Heart left ventricle (tissue), 16 donors: ENCODE results near the gene KRT31. TPM values are rescaled to one million over a fixed set of nuclear protein-coding genes. Genes with fewer than 3 reads are reported as not detected.

Experiments
- ATAC-seq, 4 donors: fragments of 200-7000 bp; cut with Tn5 transposase; one replicate each; pipeline ENCODE4 v1.9.1; 2020 to 2022; ENCODE audit warnings: moderate library complexity in 4 of 4, mild to moderate bottlenecking in 3 of 4, moderate number of reproducible peaks in 1 of 4
- DNase-seq, 5 donors: peaks; one replicate each; pipeline ENCODE4 v3.0.0-alpha.2; 2020
- H3K27ac ChIP-seq, 12 donors: fragments of 200-600 bp; sonication (generic) in 4 of 12; one replicate each; pipeline versions ENCODE4 v1.5.0 to v1.8.0; 2016 to 2022; ENCODE audit warnings: mild to moderate bottlenecking in 2 of 12
- H3K27me3 ChIP-seq, 9 donors: fragments of 200-600 bp; sonication (generic) in 2 of 9; one replicate each; pipeline versions ENCODE4 v1.5.1 to v1.8.0; 2016 to 2022; ENCODE audit warnings: mild to moderate bottlenecking in 3 of 9
- H3K36me3 ChIP-seq, 9 donors: fragments of 200-600 bp; sonication (generic) in 2 of 9; one replicate each; pipeline versions ENCODE4 v1.5.0 to v1.8.0; 2018 to 2022; ENCODE audit warnings: mild to moderate bottlenecking in 2 of 9
- H3K4me1 ChIP-seq, 12 donors: fragments of 200-600 bp; sonication (generic) in 4 of 12; one replicate each; pipeline versions ENCODE4 v1.5.0 to v1.8.0; 2016 to 2022; ENCODE audit warnings: mild to moderate bottlenecking in 3 of 12
- H3K4me3 ChIP-seq, 12 donors: fragments of 200-600 bp; sonication (generic) in 4 of 12; one replicate each; pipeline versions ENCODE4 v1.5.0 to v1.8.0; 2017 to 2022; ENCODE audit warnings: mild to moderate bottlenecking in 9 of 12, moderate library complexity in 4 of 12
- H3K9me3 ChIP-seq, 12 donors: fragments of 200-600 bp; sonication (generic) in 4 of 12; one replicate each; pipeline versions ENCODE4 v1.5.0 to v1.8.0; 2016 to 2022; ENCODE audit warnings: mild to moderate bottlenecking in 1 of 12
- POLR2A ChIP-seq, 2 donors: fragments of 450-650 bp; IDR thresholded peaks; one replicate each; pipeline ENCODE4 v1.6.1; 2017; ENCODE audit warnings: antibody characterized with exemption in 2 of 2, mild to moderate bottlenecking in 2 of 2, moderate library complexity in 2 of 2
- whole genome bisulfite sequencing, 4 donors: extraction: QIAGEN DNeasy Blood & Tissue Kit in 2 of 4; methylation state at CpG; one replicate each; pipeline versions ENCODE4 v1.1.5 to v1.1.7; 2013 to 2018; 5-methylcytosine and 5-hydroxymethylcytosine counted together
- intact Hi-C, 10 donors: fragments of 100-400 bp; cut with DNase I; formaldehyde crosslinking; loops; one replicate each; pipeline versions ENCODE4 v1.11.1 to v1.14.2; 2022
- polyA plus RNA-seq, 2 donors: library from polyadenylated mRNA; stranded (reverse); fragments of 200-250 nt; gene quantifications; one replicate each; pipeline ENCODE4 v1.2.3, GENCODE V29; 2013
- total RNA-seq, 9 donors: library from RNA; depleted of rRNA in 2 of 9; stranded (reverse); fragments of >200 nt in 2 of 9; fragmentation: NEBNext Ultra II Directional in 3 of 9; extraction: Animal tissue kit (Norgen Biotek cat#: 25700) in 3 of 9; gene quantifications; one replicate each; pipeline versions ENCODE4 v1.1.0 to v1.2.4, GENCODE V29; 2016 to 2023
- TF ChIP-seq, protein P1 (sequence below), 12 donors: fragments of 200-600 bp; sonication (generic) in 4 of 12; IDR thresholded peaks; one replicate each; pipeline versions ENCODE4 v1.5.0 to v1.8.0; 2018 to 2022; ENCODE audit warnings: antibody characterized with exemption in 12 of 12, mild to moderate bottlenecking in 5 of 12
- donor health status: ischemic (EF 13 %, LVEDD 7.1; RV severe dilation, severe dysfunction).
- donor health status: healthy with polysubstance abuse.
- donor health status: DM: no; HTN: yes; CAD: no.
- donor health status: DM: no; HTN: no; CAD: no.
- donor health status: ischemic (EF 25% LVEDD 6.9; RV normal size, moderate dysfunction).
- donor health status: ischemic (EF 25% LVEDD 5.7; RV mildly dilated, moderate dysfunction).
- donor health status: healthy.
- donor health status: DM: yes; HTN: yes; CAD: no.
- donor health status: ischemic (EF 35%, LVEDD 5.7; RV mildly dilated, moderate dysfunction).
- donor health status: nonischemic (EF 11% LVEDD 7.7; RV severe dilation, severe dysfunction).
- donor health status: DM: yes; HTN: yes; CAD: no.
- donor health status: PGD.
- donor health status: ischemic (EF 29% LVEDD 5.4; RV normal size, mild dysfunction).
- donor health status: nonischemic (EF 23%, LVEDD 6.1; RV moderate dilation, normal function).

KRT31 gene
- total and polyA plus RNA-seq, 11 donors, result not detected

DNA sequence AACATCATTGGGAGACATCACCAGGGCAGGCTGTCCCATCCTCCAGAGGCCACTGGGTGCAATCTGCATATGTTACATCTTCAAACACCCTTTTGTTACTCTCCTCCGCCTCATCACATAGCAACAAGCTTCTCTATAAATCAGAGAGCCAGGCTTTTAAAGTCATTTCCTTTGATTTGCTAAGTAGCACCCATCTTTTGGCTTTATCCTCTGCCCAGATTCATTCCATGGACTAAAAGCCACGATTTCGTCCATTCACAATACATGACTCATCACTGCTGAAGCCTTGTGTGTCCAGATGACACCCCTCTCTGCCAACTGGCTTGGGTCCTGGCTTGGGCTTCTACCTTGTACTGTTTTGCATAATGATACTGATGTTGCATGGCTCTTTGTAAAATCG, 45.3 kb upstream of the KRT31 start:
- no peak for DNase-seq
- Histone ChIP-seq H3K36me3 (no peaks in the 10 kb centered on the region), H3K9me3 (no peaks in the 10 kb centered on the region), H3K27me3 (peaks cover 0 to 30% (median 4%) of the 10 kb centered on the region in 9 donors), H3K4me3 (no peak overlapping the region), H3K4me1 (no peaks in the 10 kb centered on the region), H3K27ac (no peak overlapping the region)
- no peak for TF ChIP-seq POLR2A (IDR thresholded peaks at IDR 0.05)
- TF ChIP-seq, protein P1, sequence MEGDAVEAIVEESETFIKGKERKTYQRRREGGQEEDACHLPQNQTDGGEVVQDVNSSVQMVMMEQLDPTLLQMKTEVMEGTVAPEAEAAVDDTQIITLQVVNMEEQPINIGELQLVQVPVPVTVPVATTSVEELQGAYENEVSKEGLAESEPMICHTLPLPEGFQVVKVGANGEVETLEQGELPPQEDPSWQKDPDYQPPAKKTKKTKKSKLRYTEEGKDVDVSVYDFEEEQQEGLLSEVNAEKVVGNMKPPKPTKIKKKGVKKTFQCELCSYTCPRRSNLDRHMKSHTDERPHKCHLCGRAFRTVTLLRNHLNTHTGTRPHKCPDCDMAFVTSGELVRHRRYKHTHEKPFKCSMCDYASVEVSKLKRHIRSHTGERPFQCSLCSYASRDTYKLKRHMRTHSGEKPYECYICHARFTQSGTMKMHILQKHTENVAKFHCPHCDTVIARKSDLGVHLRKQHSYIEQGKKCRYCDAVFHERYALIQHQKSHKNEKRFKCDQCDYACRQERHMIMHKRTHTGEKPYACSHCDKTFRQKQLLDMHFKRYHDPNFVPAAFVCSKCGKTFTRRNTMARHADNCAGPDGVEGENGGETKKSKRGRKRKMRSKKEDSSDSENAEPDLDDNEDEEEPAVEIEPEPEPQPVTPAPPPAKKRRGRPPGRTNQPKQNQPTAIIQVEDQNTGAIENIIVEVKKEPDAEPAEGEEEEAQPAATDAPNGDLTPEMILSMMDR (IDR thresholded peaks at IDR 0.05), result no peak
- 79 to 89% (median 83%) methylated on average over 4 of the region's 4 CpGs for WGBS, 4 donors
- intact Hi-C loops, result no loop called here
- ATAC-seq, result no peak

DNA sequence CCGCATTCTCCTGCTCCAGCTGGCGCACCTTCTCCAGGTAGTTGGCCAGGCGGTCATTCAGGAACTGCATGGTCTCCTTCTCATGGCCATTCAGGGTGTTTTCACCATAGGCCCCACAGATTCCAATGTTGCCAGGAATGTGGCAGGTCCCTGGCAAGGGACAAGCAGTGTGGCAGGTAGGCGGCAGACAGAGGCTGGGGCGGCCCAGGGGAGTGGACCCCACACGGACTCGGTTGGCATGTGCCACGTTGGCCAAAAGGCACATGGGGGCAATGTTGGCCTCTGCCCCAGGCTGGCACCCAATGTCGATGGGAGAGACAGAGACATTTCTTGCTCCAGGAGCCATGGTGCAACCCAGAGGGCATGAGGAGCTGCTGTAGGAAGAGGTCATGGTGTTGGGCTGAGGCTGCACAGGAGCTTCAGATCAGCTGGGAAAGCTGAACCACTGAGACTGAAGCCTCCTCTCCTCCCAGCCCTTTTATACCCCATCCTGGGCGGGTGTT, 43.2 kb upstream of the KRT31 start, which contains the start of gene KRT38:
Gene KRT38 (minus strand): TSS at position 453 of the 503 bp plus-strand sequence. CDS start 62 bp downstream, at position 391.
- Histone ChIP-seq H3K4me1 (no peaks in the 10 kb centered on the region), H3K27me3 (peaks cover 0 to 28% (median 4%) of the 10 kb centered on the region in 9 donors), H3K27ac (no peak within 1 kb of the TSS), H3K9me3 (no peaks in the 10 kb centered on the region), H3K4me3 (no peak within 1 kb of the TSS), H3K36me3 (no peaks in the 10 kb centered on the region)
- 90 to 94% (median 92%) methylated on average over 8 to 10 of the region's 10 CpGs for WGBS, 4 donors
- ATAC-seq (no peak), DNase-seq (no peak)
- no peak for TF ChIP-seq POLR2A (IDR thresholded peaks at IDR 0.05)
- TF ChIP-seq, protein P1 (IDR thresholded peaks at IDR 0.05), result no peak
- intact Hi-C loops, result no loop called here

DNA sequence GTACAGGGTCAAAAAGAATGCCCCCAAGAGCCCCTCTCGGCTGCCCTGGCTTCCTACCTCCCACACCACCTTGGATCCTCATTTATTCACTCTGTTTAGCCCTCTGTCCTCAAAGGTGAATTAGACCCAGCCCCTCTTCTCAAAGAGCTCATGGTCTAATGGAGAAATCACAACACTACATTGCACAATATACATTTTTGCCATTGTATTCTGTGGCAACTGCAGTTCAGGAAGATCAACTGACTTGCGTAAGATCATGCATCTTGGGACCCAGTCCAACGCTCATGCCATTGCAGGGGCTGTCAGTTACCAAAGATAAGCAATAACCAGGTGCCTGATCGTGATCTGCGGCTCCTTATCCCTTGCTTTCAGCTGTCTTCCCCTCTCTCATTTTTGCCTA, 42.0 kb upstream of the KRT31 start:
- Histone ChIP-seq H3K4me1 (peaks cover 0 to 5% (median 0%) of the 10 kb centered on the region in 12 donors), H3K4me3 (no peak overlapping the region), H3K27me3 (peaks cover 0 to 27% (median 4%) of the 10 kb centered on the region in 9 donors), H3K9me3 (no peaks in the 10 kb centered on the region), H3K27ac (no peak overlapping the region), H3K36me3 (no peaks in the 10 kb centered on the region)
- 60 to 79% (median 70%) methylated on average over 4 to 5 of the region's 5 CpGs for WGBS, 4 donors
- intact Hi-C loops, result no loop called here
- no peak for DNase-seq
- no peak for TF ChIP-seq POLR2A (IDR thresholded peaks at IDR 0.05)
- TF ChIP-seq, protein P1 (IDR thresholded peaks at IDR 0.05), result no peak
- no peak for ATAC-seq

DNA sequence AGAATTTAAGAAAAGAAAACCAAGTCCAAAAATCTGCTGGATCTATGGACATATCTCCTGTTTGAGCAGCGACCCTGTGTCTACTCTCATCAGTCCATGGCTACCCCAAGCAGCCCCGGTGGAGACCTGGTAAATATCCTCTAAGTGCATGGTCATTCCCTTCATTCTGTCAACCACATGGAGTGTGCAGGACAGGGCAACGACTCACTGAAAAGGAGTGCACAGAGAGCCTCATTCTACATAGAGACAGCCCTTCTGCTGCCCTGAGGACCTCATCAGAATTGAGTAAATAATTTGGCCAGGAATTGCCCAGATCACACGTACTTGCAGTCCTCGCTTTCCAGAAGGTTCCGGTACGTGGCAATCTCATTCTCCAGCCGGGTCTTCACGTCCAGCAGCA, 40.4 kb upstream of the KRT31 start:
- H3K4me1 ChIP-seq, result peaks cover 0 to 10% (median 0%) of the 10 kb centered on the region in 12 donors
- H3K36me3 ChIP-seq, result no peaks in the 10 kb centered on the region
- TF ChIP-seq POLR2A (IDR thresholded peaks at IDR 0.05), result no peak
- TF ChIP-seq, protein P1 (IDR thresholded peaks at IDR 0.05), result no peak
- DNase-seq (no peak), ATAC-seq (no peak)
- peaks cover 0 to 27% (median 3%) of the 10 kb centered on the region in 9 donors for H3K27me3 ChIP-seq
- intact Hi-C loops, result no loop called here
- no peak overlapping the region for H3K4me3 ChIP-seq
- no peaks in the 10 kb centered on the region for H3K9me3 ChIP-seq
- H3K27ac ChIP-seq, result no peak overlapping the region
- WGBS, 4 donors, result 77 to 83% (median 82%) methylated on average over 9 of the region's 9 CpGs
